Heart left ventricle (tissue), 16 donors: ENCODE measurements around the gene UBE2F. TPM values are rescaled to one million over a fixed set of nuclear protein-coding genes. Genes with fewer than 3 reads are reported as not detected.
A peak's percentile ranks its signal among the peaks of the same experiment; 100 is the strongest.
"Not testable (repeated sequence)": the region's sequence is repeated elsewhere in the genome, so short reads cannot be mapped to it uniquely, and the experiment has no call there.

Source experiments
- ATAC-seq, 4 donors: fragments of 200-7000 bp; cut with Tn5 transposase; one replicate each; pipeline ENCODE4 v1.9.1; 2020 to 2022; ENCODE audit warnings: moderate library complexity in 4 of 4, mild to moderate bottlenecking in 3 of 4, moderate number of reproducible peaks in 1 of 4
- DNase-seq, 5 donors: peaks; one replicate each; pipeline ENCODE4 v3.0.0-alpha.2; 2020
- H3K27ac ChIP-seq, 12 donors: fragments of 200-600 bp; sonication (generic) in 4 of 12; one replicate each; pipeline versions ENCODE4 v1.5.0 to v1.8.0; 2016 to 2022; ENCODE audit warnings: mild to moderate bottlenecking in 2 of 12
- H3K27me3 ChIP-seq, 9 donors: fragments of 200-600 bp; sonication (generic) in 2 of 9; one replicate each; pipeline versions ENCODE4 v1.5.1 to v1.8.0; 2016 to 2022; ENCODE audit warnings: mild to moderate bottlenecking in 3 of 9
- H3K36me3 ChIP-seq, 9 donors: fragments of 200-600 bp; sonication (generic) in 2 of 9; one replicate each; pipeline versions ENCODE4 v1.5.0 to v1.8.0; 2018 to 2022; ENCODE audit warnings: mild to moderate bottlenecking in 2 of 9
- H3K4me1 ChIP-seq, 12 donors: fragments of 200-600 bp; sonication (generic) in 4 of 12; one replicate each; pipeline versions ENCODE4 v1.5.0 to v1.8.0; 2016 to 2022; ENCODE audit warnings: mild to moderate bottlenecking in 3 of 12
- H3K4me3 ChIP-seq, 12 donors: fragments of 200-600 bp; sonication (generic) in 4 of 12; one replicate each; pipeline versions ENCODE4 v1.5.0 to v1.8.0; 2017 to 2022; ENCODE audit warnings: mild to moderate bottlenecking in 9 of 12, moderate library complexity in 4 of 12
- H3K9me3 ChIP-seq, 12 donors: fragments of 200-600 bp; sonication (generic) in 4 of 12; one replicate each; pipeline versions ENCODE4 v1.5.0 to v1.8.0; 2016 to 2022; ENCODE audit warnings: mild to moderate bottlenecking in 1 of 12
- POLR2A ChIP-seq, 2 donors: fragments of 450-650 bp; IDR thresholded peaks; one replicate each; pipeline ENCODE4 v1.6.1; 2017; ENCODE audit warnings: antibody characterized with exemption in 2 of 2, mild to moderate bottlenecking in 2 of 2, moderate library complexity in 2 of 2
- WGBS, 4 donors: extraction: QIAGEN DNeasy Blood & Tissue Kit in 2 of 4; methylation state at CpG; one replicate each; pipeline versions ENCODE4 v1.1.5 to v1.1.7; 2013 to 2018; 5-methylcytosine and 5-hydroxymethylcytosine counted together
- intact Hi-C, 10 donors: fragments of 100-400 bp; cut with DNase I; formaldehyde crosslinking; loops; one replicate each; pipeline versions ENCODE4 v1.11.1 to v1.14.2; 2022
- polyA plus RNA-seq, 2 donors: library from polyadenylated mRNA; stranded (reverse); fragments of 200-250 nt; gene quantifications; one replicate each; pipeline ENCODE4 v1.2.3, GENCODE V29; 2013
- total RNA-seq, 9 donors: library from RNA; depleted of rRNA in 2 of 9; stranded (reverse); fragments of >200 nt in 2 of 9; fragmentation: NEBNext Ultra II Directional in 3 of 9; extraction: Animal tissue kit (Norgen Biotek cat#: 25700) in 3 of 9; gene quantifications; one replicate each; pipeline versions ENCODE4 v1.1.0 to v1.2.4, GENCODE V29; 2016 to 2023
- TF ChIP-seq, protein P1 (sequence below), 12 donors: fragments of 200-600 bp; sonication (generic) in 4 of 12; IDR thresholded peaks; one replicate each; pipeline versions ENCODE4 v1.5.0 to v1.8.0; 2018 to 2022; ENCODE audit warnings: antibody characterized with exemption in 12 of 12, mild to moderate bottlenecking in 5 of 12
- donor health status: ischemic (EF 13 %, LVEDD 7.1; RV severe dilation, severe dysfunction).
- donor health status: healthy with polysubstance abuse.
- donor health status: DM: no; HTN: yes; CAD: no.
- donor health status: DM: no; HTN: no; CAD: no.
- donor health status: ischemic (EF 25% LVEDD 6.9; RV normal size, moderate dysfunction).
- donor health status: ischemic (EF 25% LVEDD 5.7; RV mildly dilated, moderate dysfunction).
- donor health status: healthy.
- donor health status: DM: yes; HTN: yes; CAD: no.
- donor health status: ischemic (EF 35%, LVEDD 5.7; RV mildly dilated, moderate dysfunction).
- donor health status: nonischemic (EF 11% LVEDD 7.7; RV severe dilation, severe dysfunction).
- donor health status: DM: yes; HTN: yes; CAD: no.
- donor health status: PGD.
- donor health status: ischemic (EF 29% LVEDD 5.4; RV normal size, mild dysfunction).
- donor health status: nonischemic (EF 23%, LVEDD 6.1; RV moderate dilation, normal function).

Gene UBE2F
- total and polyA plus RNA-seq, 11 donors = 54.2 to 83.4 (median 60.6) TPM

DNA sequence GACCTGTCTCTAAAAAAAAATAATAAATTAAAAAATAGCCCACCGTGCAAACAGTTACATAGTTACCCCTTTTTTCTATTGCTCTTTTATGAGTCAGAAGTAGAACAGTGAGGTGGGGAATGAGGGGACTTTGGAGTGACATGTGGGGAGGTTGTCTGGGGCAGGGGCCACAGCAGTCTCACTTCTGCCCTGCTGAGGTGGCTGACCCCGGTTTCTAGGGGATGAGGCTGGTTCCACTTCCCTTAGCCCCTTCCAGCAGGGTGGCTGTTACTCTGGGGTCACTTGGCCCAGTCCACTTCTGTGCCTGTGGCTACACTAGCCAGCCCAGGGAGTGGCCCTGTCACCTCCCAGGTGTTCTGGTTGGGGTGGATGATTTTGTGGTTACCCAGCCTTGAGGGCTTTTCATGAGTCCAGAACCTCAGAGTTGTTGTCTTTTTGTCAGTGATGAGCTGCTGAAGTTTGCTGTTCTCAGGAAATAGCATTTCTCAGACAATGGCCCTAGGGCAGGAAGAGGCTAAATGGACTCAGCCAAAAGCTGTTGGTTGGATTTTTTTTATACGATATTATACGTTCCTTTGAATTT, 66.0 kb downstream of the UBE2F start:
- H3K27me3 ChIP-seq = no peaks in the 10 kb centered on the region
- intact Hi-C loops = no loop called here
- H3K4me3 ChIP-seq = no peak overlapping the region
- 51 to 69% (median 60%) methylated on average over 4 of the region's 4 CpGs for WGBS, 4 donors
- H3K9me3 ChIP-seq = no peaks in the 10 kb centered on the region
- peaks cover 0 to 83% (median 76%) of the 10 kb centered on the region in 9 donors for H3K36me3 ChIP-seq
- no peaks in the 10 kb centered on the region for H3K4me1 ChIP-seq
- ATAC-seq (no peak), DNase-seq (no peak)
- no peak overlapping the region for H3K27ac ChIP-seq
- no peak for TF ChIP-seq POLR2A (IDR thresholded peaks at IDR 0.05)
- TF ChIP-seq, protein P1, sequence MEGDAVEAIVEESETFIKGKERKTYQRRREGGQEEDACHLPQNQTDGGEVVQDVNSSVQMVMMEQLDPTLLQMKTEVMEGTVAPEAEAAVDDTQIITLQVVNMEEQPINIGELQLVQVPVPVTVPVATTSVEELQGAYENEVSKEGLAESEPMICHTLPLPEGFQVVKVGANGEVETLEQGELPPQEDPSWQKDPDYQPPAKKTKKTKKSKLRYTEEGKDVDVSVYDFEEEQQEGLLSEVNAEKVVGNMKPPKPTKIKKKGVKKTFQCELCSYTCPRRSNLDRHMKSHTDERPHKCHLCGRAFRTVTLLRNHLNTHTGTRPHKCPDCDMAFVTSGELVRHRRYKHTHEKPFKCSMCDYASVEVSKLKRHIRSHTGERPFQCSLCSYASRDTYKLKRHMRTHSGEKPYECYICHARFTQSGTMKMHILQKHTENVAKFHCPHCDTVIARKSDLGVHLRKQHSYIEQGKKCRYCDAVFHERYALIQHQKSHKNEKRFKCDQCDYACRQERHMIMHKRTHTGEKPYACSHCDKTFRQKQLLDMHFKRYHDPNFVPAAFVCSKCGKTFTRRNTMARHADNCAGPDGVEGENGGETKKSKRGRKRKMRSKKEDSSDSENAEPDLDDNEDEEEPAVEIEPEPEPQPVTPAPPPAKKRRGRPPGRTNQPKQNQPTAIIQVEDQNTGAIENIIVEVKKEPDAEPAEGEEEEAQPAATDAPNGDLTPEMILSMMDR (IDR thresholded peaks at IDR 0.05) = no peak

GRCh38 chr2:238033991-238034390, 67.2 kb downstream of the UBE2F start:
- H3K27me3 ChIP-seq, H3K4me3 ChIP-seq, H3K9me3 ChIP-seq, ATAC-seq, H3K27ac ChIP-seq, H3K4me1 ChIP-seq, intact Hi-C loops, DNase-seq: not testable (repeated sequence)
- 98 to 99% (median 98%) methylated on average over 9 of the region's 9 CpGs for WGBS, 4 donors
- H3K36me3 ChIP-seq = peaks cover 0 to 91% (median 81%) of the 10 kb centered on the region in 9 donors

- ATAC-seq (peak in 1 of 4 donors; percentile 12), DNase-seq (no peak)
- Histone ChIP-seq H3K4me1 (peaks cover 0 to 7% (median 0%) of the 10 kb centered on the region in 12 donors), H3K9me3 (no peaks in the 10 kb centered on the region), H3K4me3 (no peak overlapping the region), H3K27me3 (no peaks in the 10 kb centered on the region), H3K27ac (no peak overlapping the region), H3K36me3 (peaks cover 0 to 95% (median 76%) of the 10 kb centered on the region in 9 donors)
- intact Hi-C loops = no loop called here
- no peak for TF ChIP-seq POLR2A (IDR thresholded peaks at IDR 0.05)
- TF ChIP-seq, protein P1 (IDR thresholded peaks at IDR 0.05) = no peak
- 95 to 100% (median 98%) methylated on average over 7 to 8 of the region's 8 CpGs for WGBS, 4 donors
Observed at GRCh38 chr2:238038203-238038602, 71.4 kb downstream of the UBE2F start.

- Histone ChIP-seq H3K36me3 (peaks cover 0 to 97% (median 78%) of the 10 kb centered on the region in 9 donors), H3K27me3 (no peaks in the 10 kb centered on the region), H3K4me1 (peaks cover 0 to 7% (median 0%) of the 10 kb centered on the region in 12 donors), H3K4me3 (no peak overlapping the region), H3K27ac (no peak overlapping the region), H3K9me3 (no peaks in the 10 kb centered on the region)
- DNase-seq (no peak), ATAC-seq (no peak)
- 89 to 96% (median 91%) methylated on average over 6 of the region's 6 CpGs for WGBS, 4 donors
- intact Hi-C loops = no loop called here
- TF ChIP-seq POLR2A (IDR thresholded peaks at IDR 0.05) = no peak
- TF ChIP-seq, protein P1 (IDR thresholded peaks at IDR 0.05) = no peak
Observed at GRCh38 chr2:238039151-238039550, 72.3 kb downstream of the UBE2F start.

DNA sequence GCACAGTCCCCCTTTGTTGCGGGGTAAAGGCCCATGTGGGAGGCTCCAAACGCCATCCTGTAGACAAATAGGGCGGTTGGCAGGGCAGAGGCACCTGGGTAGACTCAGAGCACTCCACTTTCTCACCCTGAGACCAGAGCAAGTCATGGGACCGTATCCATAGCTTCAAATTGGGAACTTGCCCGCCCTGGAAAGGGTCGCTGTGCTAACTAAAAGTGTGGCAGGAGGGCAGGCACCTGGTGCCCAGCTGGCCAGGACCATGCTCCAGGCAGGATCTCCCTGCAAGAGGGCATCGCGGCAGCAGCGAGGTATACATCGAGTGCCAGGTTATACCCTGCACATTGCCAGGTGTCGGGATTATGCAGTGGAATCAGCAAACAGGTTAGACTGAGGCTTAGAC, 73.2 kb downstream of the UBE2F start:
- intact Hi-C loops = no loop called here
- WGBS, 4 donors = 97 to 98% (median 98%) methylated on average over 11 of the region's 11 CpGs
- no peak for ATAC-seq
- Histone ChIP-seq H3K9me3 (no peaks in the 10 kb centered on the region), H3K27ac (no peak overlapping the region), H3K27me3 (no peaks in the 10 kb centered on the region), H3K36me3 (peaks cover 0 to 93% (median 84%) of the 10 kb centered on the region in 9 donors), H3K4me1 (peaks cover 0 to 7% (median 0%) of the 10 kb centered on the region in 12 donors), H3K4me3 (no peak overlapping the region)
- TF ChIP-seq, protein P1 (IDR thresholded peaks at IDR 0.05) = no peak
- TF ChIP-seq POLR2A (IDR thresholded peaks at IDR 0.05) = no peak
- DNase-seq = no peak
